HepG2 (cell line): ENCODE results near the gene DYRK1B. TPM values are rescaled to one million over a fixed set of nuclear protein-coding genes. Genes with fewer than 3 reads are reported as not detected.

ENCODE experiments used
- FOXP1 ChIP-seq, 2 experiments: fragments of 450-650 bp in 1 of 2; IDR thresholded peaks; 2 replicates each; pipeline ENCODE4 v1.6.1; 2017 to 2018; ENCODE audit warnings: antibody characterized with exemption in 1 of 2
- HNF4G ChIP-seq, 2 experiments: sonication (generic) in 1 of 2; formaldehyde crosslinking in 1 of 2; IDR thresholded peaks; 2 replicates each; pipeline versions ENCODE4 v1.4.0 to v1.6.1; 2011 to 2020; ENCODE audit warnings: borderline replicate concordance in 2 of 2, low read depth in 2 of 2, mild to moderate bottlenecking in 2 of 2, low read length in 1 of 2, missing genetic modification reagents in 1 of 2, moderate library complexity in 1 of 2
- ZNF7 ChIP-seq: IDR thresholded peaks from 2 replicates; pipeline ENCODE4 v1.6.1; 2016; ENCODE audit warnings: missing biosample characterization, missing genetic modification reagents
- ZNF746 ChIP-seq: sonication (generic); formaldehyde crosslinking; IDR thresholded peaks from 2 replicates; pipeline ENCODE4 v1.8.0; 2022; ENCODE audit warnings: mild to moderate bottlenecking, missing genetic modification reagents
- microRNA-seq: library from miRNA; unstranded; fragments of <30 nt; microRNA quantifications from one replicate; pipeline ENCODE4, GENCODE V29; 2020
- polyA plus RNA-seq, 8 experiments: library from polyadenylated mRNA; depleted of rRNA in 3 of 8; stranded (reverse) in 7 of 8; unstranded in 1 of 8; fragments of >200 nt; fragmentation: Illumina TruSeq in 4 of 8; extraction: Trizol in 4 of 8; gene quantifications; 2 replicates each; pipeline versions ENCODE4 v1.2.1 to v1.2.3, GENCODE V29; 2011 to 2016; ENCODE audit warnings: low read depth in 4 of 8, missing spikeins in 1 of 8, mixed read lengths in 1 of 8; ENCODE audit not compliant: insufficient read depth in 1 of 8
- small RNA-seq, 3 experiments: library from RNA; depleted of rRNA; stranded (forward); fragments of <200 nt; gene quantifications; one replicate each; pipeline ENCODE3, GENCODE V24; 2012; ENCODE audit warnings: low read depth in 2 of 3, low replicate concordance in 1 of 3; ENCODE audit not compliant: insufficient read length in 3 of 3, insufficient read depth in 2 of 3
- total RNA-seq, 5 experiments: library from RNA; depleted of rRNA; stranded (reverse); fragments of >200 nt; fragmentation: Illumina TruSeq; extraction: Trizol; gene quantifications; 2 replicates each; pipeline ENCODE4 v1.2.3, GENCODE V29; 2016; ENCODE audit warnings: low read depth in 1 of 5
- TF ChIP-seq, protein P1 (sequence below): sonication (generic); formaldehyde crosslinking; IDR thresholded peaks from 2 replicates; pipeline ENCODE4 v1.4.0; 2020; ENCODE audit warnings: mild to moderate bottlenecking, missing genetic modification reagents

DYRK1B gene
- total and polyA plus RNA-seq, 2 of the 13 experiments (the other 11 are each of a cell fraction or from before 2014, with no cell fraction given), result 0.82 to 1.3 TPM

DNA sequence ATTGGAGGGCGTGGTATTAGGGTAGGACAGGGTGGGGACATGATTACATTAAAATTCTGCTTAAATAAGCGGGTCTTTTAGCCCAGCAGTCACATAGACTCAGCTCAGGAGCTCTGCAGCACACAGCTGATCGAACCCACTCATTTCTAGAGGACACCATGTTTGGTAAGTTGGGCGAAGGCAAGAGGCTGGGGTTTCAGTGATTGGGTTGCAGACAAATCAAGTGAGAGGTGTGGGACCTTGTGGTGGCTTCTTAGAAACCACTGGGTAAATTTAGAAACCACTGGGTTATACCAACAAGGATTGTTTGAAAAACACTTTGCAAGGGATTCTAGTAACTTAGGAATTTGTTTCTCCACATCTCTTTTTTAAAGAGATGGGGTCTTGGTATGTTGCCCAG lies 55.2 kb downstream of the DYRK1B start, which contains the start of gene LEUTX (continued):
- TF ChIP-seq, protein P1, sequence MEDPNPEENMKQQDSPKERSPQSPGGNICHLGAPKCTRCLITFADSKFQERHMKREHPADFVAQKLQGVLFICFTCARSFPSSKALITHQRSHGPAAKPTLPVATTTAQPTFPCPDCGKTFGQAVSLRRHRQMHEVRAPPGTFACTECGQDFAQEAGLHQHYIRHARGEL (CRISPR knock-in tag), result no peak
- TF ChIP-seq HNF4G (IDR thresholded peaks at IDR 0.05; ENCODE audit: borderline replicate concordance, low read depth, low read length) (no peak), HNF4G (CRISPR knock-in tag; IDR thresholded peaks at IDR 0.05; ENCODE audit: borderline replicate concordance, low read depth) (no peak), FOXP1 (IDR thresholded peaks at IDR 0.05) (no peak), FOXP1 (CRISPR knock-in tag; IDR thresholded peaks at IDR 0.05) (no peak), ZNF7 (CRISPR knock-in tag) (no peak), ZNF746 (CRISPR knock-in tag) (no peak)
- TF ChIP-seq, all 625 proteins: peak for 0

Small RNA genes lying within 50 kb of the gene (microRNA-seq; reads per million reads assigned to microRNA genes)
- not detected for gene MIR6719

Small RNA genes lying within 50 kb of the gene (small RNA-seq; reads per million reads assigned to genes)
- 0 reads per million in 3 experiments for gene MIR6719

Other genes starting within 250 kb of the DYRK1B start
- not detected in 2 replicates for gene LGALS13, start 231.6 kb downstream of the DYRK1B start, total RNA-seq (2016; rRNA removed; fragmentation: Illumina TruSeq; extraction: Trizol)
- gene LGALS13, start 231.6 kb downstream of the DYRK1B start, polyA plus RNA-seq (2011; rRNA removed), result not detected in 2 replicates
- not detected in 2 replicates for gene LGALS16, start 178.2 kb downstream of the DYRK1B start, total RNA-seq (2016; rRNA removed; fragmentation: Illumina TruSeq; extraction: Trizol)
- not detected in 2 replicates for gene LGALS16, start 178.2 kb downstream of the DYRK1B start, polyA plus RNA-seq (2011; rRNA removed)
- not detected in 2 replicates for gene LGALS14, start 129.7 kb downstream of the DYRK1B start, total RNA-seq (2016; rRNA removed; fragmentation: Illumina TruSeq; extraction: Trizol)
- not detected in 2 replicates for gene LGALS14, start 129.7 kb downstream of the DYRK1B start, polyA plus RNA-seq (2011; rRNA removed)
- gene CLC, start 96.1 kb downstream of the DYRK1B start, total RNA-seq (2016; rRNA removed; fragmentation: Illumina TruSeq; extraction: Trizol), result not detected in 2 replicates
- not detected in 2 replicates for gene CLC, start 96.1 kb downstream of the DYRK1B start, polyA plus RNA-seq (2011; rRNA removed)
- gene LEUTX, start 55.3 kb downstream of the DYRK1B start, total RNA-seq (2016; rRNA removed; fragmentation: Illumina TruSeq; extraction: Trizol), result not detected in 2 replicates
- not detected in 2 replicates for gene LEUTX, start 55.3 kb downstream of the DYRK1B start, polyA plus RNA-seq (2011; rRNA removed)
- gene FBL, start 12.2 kb upstream of the DYRK1B start, total RNA-seq (2016; rRNA removed; fragmentation: Illumina TruSeq; extraction: Trizol), result 153 and 235 TPM in 2 replicates
- 408 and 468 TPM in 2 replicates for gene FBL, start 12.2 kb upstream of the DYRK1B start, polyA plus RNA-seq (2011; rRNA removed)
- gene FCGBP, start 100.5 kb upstream of the DYRK1B start, total RNA-seq (2016; rRNA removed; fragmentation: Illumina TruSeq; extraction: Trizol), result 7.0 and 7.2 TPM in 2 replicates
- 1.3 and 2.4 TPM in 2 replicates for gene FCGBP, start 100.5 kb upstream of the DYRK1B start, polyA plus RNA-seq (2011; rRNA removed)
- 160 and 194 TPM in 2 replicates for gene PSMC4, start 137.0 kb upstream of the DYRK1B start, total RNA-seq (2016; rRNA removed; fragmentation: Illumina TruSeq; extraction: Trizol)
- gene PSMC4, start 137.0 kb upstream of the DYRK1B start, polyA plus RNA-seq (2011; rRNA removed), result 49.9 and 62.6 TPM in 2 replicates
- gene ZNF546, start 162.9 kb upstream of the DYRK1B start, total RNA-seq (2016; rRNA removed; fragmentation: Illumina TruSeq; extraction: Trizol), result 4.1 and 6.0 TPM in 2 replicates
- gene ZNF546, start 162.9 kb upstream of the DYRK1B start, polyA plus RNA-seq (2011; rRNA removed), result 2.2 and 2.5 TPM in 2 replicates
- 21.9 and 25.0 TPM in 2 replicates for gene ZNF780B, start 222.1 kb upstream of the DYRK1B start, total RNA-seq (2016; rRNA removed; fragmentation: Illumina TruSeq; extraction: Trizol)
- 6.5 and 6.6 TPM in 2 replicates for gene ZNF780B, start 222.1 kb upstream of the DYRK1B start, polyA plus RNA-seq (2011; rRNA removed)